Pulmonary artery endothelial cell (primary cell): Measurements from ENCODE around the gene ENTPD2. TPM values are rescaled to one million over a fixed set of nuclear protein-coding genes. Genes with fewer than 3 reads are reported as not detected.

Experiments
- DNase-seq: peaks from one replicate; pipeline ENCODE4 v3.0.0-alpha.2; 2011; ENCODE audit warnings: low read depth, low spot score
- total RNA-seq: library from RNA; depleted of rRNA; stranded (reverse); fragments of >200 nt; gene quantifications from 2 replicates; pipeline ENCODE4 v1.2.3, GENCODE V29; 2014

ENTPD2 gene
- total RNA-seq, 1 donor from 2014 or later: not detected

- DNase-seq: no peak
These were observed 26.6 kb upstream of the ENTPD2 start for GRCh38 chr9:137080260-137081122.

GRCh38 chr9:137079401-137079787 is 25.5 kb upstream of the ENTPD2 start:
- DNase-seq: no peak

- no peak for DNase-seq
These were observed 25.0 kb upstream of the ENTPD2 start for GRCh38 chr9:137078701-137079400.

GRCh38 chr9:137077758-137078693 is 24.2 kb upstream of the ENTPD2 start:
- DNase-seq: no peak

- DNase-seq: no peak
These were observed 23.3 kb upstream of the ENTPD2 start, which contains the start of gene UAP1L1 for GRCh38 chr9:137077010-137077747. Gene UAP1L1 (plus strand): TSS chr9:137077517. CDS start chr9:137077533, 16 bp downstream.

GRCh38 chr9:137076636-137077009 is 22.8 kb upstream of the ENTPD2 start:
- no peak for DNase-seq

- DNase-seq: no peak
These were observed 21.5 kb upstream of the ENTPD2 start for GRCh38 chr9:137075275-137075775.

- no peak for DNase-seq
These were observed 20.9 kb upstream of the ENTPD2 start for GRCh38 chr9:137074657-137075274.

- no peak for DNase-seq
These were observed 20.1 kb upstream of the ENTPD2 start for GRCh38 chr9:137073992-137074399.

- no peak for DNase-seq
These were observed 17.4 kb upstream of the ENTPD2 start for GRCh38 chr9:137071282-137071681.

GRCh38 chr9:137070906-137071275 is 17.0 kb upstream of the ENTPD2 start:
- DNase-seq: no peak

GRCh38 chr9:137070201-137070905 is 16.5 kb upstream of the ENTPD2 start, which contains the start of gene SAPCD2:
Gene SAPCD2 (minus strand): TSS chr9:137070557. CDS start chr9:137070460, 97 bp downstream.
- DNase-seq: peak; percentile 44

GRCh38 chr9:137069508-137070091 is 15.7 kb upstream of the ENTPD2 start:
- no peak for DNase-seq

GRCh38 chr9:137068539-137069507 is 15.0 kb upstream of the ENTPD2 start:
- no peak for DNase-seq

- DNase-seq: peak; percentile 52
These were observed 14.1 kb upstream of the ENTPD2 start for GRCh38 chr9:137067860-137068538.

- DNase-seq: no peak
These were observed 12.4 kb upstream of the ENTPD2 start for GRCh38 chr9:137066096-137066861.
